Measurements from ENCODE around the gene DCDC2C. TPM values are rescaled to one million over a fixed set of nuclear protein-coding genes. Genes with fewer than 3 reads are reported as not detected.

The DCDC2C gene
- total and polyA plus RNA-seq, 8 donors = not detected

- TF ChIP-seq, protein P1, sequence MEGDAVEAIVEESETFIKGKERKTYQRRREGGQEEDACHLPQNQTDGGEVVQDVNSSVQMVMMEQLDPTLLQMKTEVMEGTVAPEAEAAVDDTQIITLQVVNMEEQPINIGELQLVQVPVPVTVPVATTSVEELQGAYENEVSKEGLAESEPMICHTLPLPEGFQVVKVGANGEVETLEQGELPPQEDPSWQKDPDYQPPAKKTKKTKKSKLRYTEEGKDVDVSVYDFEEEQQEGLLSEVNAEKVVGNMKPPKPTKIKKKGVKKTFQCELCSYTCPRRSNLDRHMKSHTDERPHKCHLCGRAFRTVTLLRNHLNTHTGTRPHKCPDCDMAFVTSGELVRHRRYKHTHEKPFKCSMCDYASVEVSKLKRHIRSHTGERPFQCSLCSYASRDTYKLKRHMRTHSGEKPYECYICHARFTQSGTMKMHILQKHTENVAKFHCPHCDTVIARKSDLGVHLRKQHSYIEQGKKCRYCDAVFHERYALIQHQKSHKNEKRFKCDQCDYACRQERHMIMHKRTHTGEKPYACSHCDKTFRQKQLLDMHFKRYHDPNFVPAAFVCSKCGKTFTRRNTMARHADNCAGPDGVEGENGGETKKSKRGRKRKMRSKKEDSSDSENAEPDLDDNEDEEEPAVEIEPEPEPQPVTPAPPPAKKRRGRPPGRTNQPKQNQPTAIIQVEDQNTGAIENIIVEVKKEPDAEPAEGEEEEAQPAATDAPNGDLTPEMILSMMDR (IDR thresholded peaks at IDR 0.05) = no peak
- intact Hi-C loops (cut with DNase I) = no loop called here
- ATAC-seq (no peak), DNase-seq (no peak)
- no peak overlapping the region for H3K27ac ChIP-seq
- no peaks in the 10 kb centered on the region for H3K4me1 ChIP-seq
- H3K27me3 ChIP-seq = no peaks in the 10 kb centered on the region
- no peaks in the 10 kb centered on the region for H3K9me3 ChIP-seq
- no peak overlapping the region for H3K4me3 ChIP-seq
- H3K36me3 ChIP-seq = no peaks in the 10 kb centered on the region
Measured at GRCh38 chr2:3868012-3868805, 164.8 kb downstream of the DCDC2C start.

GRCh38 chr2:3870222-3870621 is 166.8 kb downstream of the DCDC2C start:
- no peak for DNase-seq
- intact Hi-C loops (cut with DNase I) = no loop called here

GRCh38 chr2:3871002-3871401 is 167.6 kb downstream of the DCDC2C start:
- Histone ChIP-seq H3K27me3 (no peaks in the 10 kb centered on the region), H3K4me3 (no peak overlapping the region), H3K9me3 (no peaks in the 10 kb centered on the region), H3K36me3 (no peaks in the 10 kb centered on the region), H3K27ac (no peak overlapping the region), H3K4me1 (no peaks in the 10 kb centered on the region)
- intact Hi-C loops (cut with DNase I) = no loop called here
- TF ChIP-seq, protein P1 (IDR thresholded peaks at IDR 0.05) = no peak
- no peak for ATAC-seq
- no peak for DNase-seq

More at GRCh38 chr2:3870222-3870621, 166.8 kb downstream of the DCDC2C start:
- Histone ChIP-seq H3K27ac (no peak overlapping the region), H3K27me3 (no peaks in the 10 kb centered on the region), H3K9me3 (no peaks in the 10 kb centered on the region), H3K4me1 (no peaks in the 10 kb centered on the region), H3K4me3 (no peak overlapping the region), H3K36me3 (no peaks in the 10 kb centered on the region)
- TF ChIP-seq, protein P1 (IDR thresholded peaks at IDR 0.05) = no peak
- no peak for ATAC-seq

DNA sequence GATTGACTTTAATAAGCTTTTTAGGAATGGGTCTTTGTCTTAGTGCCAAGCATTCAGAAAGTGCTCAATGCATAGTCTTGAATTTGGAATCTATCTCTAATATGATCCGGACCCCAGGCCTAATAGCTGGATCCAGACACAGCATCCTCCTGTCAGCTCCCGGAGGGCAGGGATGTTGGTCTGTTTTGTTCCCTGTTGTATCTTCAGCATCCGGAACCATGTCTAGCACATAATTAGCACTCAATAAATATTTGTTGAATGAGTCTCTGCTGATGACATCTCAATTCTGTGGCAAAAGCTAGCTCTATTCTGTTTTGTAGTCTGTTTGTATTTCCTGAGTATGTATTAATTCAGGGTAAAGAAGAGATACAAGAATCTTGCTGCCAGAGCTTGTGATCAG is 169.1 kb downstream of the DCDC2C start:
- ATAC-seq = no peak
- no peaks in the 10 kb centered on the region for H3K36me3 ChIP-seq
- no peak overlapping the region for H3K4me3 ChIP-seq
- H3K27ac ChIP-seq = no peak overlapping the region
- intact Hi-C loops (cut with DNase I) = no loop called here
- no peaks in the 10 kb centered on the region for H3K4me1 ChIP-seq
- DNase-seq = peak in 1 of 4 donors; percentile 42
- no peaks in the 10 kb centered on the region for H3K9me3 ChIP-seq
- H3K27me3 ChIP-seq = no peaks in the 10 kb centered on the region
- TF ChIP-seq, protein P1 (IDR thresholded peaks at IDR 0.05) = no peak

- ATAC-seq = no peak
- no peak overlapping the region for H3K27ac ChIP-seq
- H3K27me3 ChIP-seq = no peaks in the 10 kb centered on the region
- intact Hi-C loops (cut with DNase I) = no loop called here
- TF ChIP-seq, protein P1 (IDR thresholded peaks at IDR 0.05) = no peak
- H3K9me3 ChIP-seq = no peaks in the 10 kb centered on the region
- no peaks in the 10 kb centered on the region for H3K4me1 ChIP-seq
- no peaks in the 10 kb centered on the region for H3K36me3 ChIP-seq
- DNase-seq = no peak
- H3K4me3 ChIP-seq = no peak overlapping the region
Measured at GRCh38 chr2:3873899-3874298, 170.5 kb downstream of the DCDC2C start.

All from left lung (tissue), 10 donors.